GM18508 (cell line): ENCODE data around the gene ERC2.

ENCODE experiments used
- ATAC-seq: cut with Tn5 transposase; IDR thresholded peaks from one replicate; pipeline ENCODE4 v1.9.1; 2021; ENCODE audit warnings: moderate number of reproducible peaks; ENCODE audit not compliant: insufficient read depth, unreplicated experiment

Gene ERC2

GRCh38 chr3:55483196-55484095 is 984.8 kb downstream of the ERC2 start:
- ATAC-seq, result no peak

GRCh38 chr3:55482496-55483195 is 985.6 kb downstream of the ERC2 start:
- no peak for ATAC-seq

DNA sequence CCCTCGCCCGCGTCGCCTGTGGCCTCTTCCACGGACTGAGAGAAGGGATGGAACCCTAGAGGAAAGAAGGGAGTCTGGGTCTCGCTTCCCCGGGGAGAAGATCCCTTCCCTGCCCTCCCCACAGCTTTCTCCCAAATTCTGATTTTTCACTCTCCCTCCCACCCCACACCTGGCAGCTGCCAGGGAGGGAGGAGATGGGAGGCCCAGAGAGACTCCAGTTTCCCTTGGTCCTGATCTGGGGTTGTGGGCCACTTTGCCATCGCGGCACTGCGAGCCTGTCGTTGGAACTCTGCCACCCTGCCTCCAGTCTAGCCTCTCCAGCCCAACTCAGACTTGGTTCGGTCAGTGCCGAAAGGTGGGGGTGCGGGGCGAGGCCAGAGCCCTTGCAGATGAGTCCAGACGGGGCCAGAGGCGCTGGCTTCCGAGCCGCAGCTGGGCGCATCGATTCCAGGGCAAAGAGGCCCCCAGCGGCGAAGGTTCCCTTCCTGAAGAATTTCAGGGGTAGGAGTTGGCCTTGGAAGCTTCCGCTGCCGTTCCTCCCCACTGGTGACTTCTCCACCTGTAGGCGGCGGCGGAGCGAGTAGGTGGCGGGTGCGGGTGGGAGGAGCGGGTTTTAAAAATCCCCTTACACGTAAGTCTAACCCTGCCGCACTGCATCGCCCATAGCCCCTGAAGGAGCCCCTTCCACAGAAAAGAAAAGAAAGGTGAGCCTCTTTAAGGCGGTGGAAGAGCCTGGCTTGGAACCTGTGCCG is 986.3 kb downstream of the ERC2 start:
- no peak for ATAC-seq

DNA sequence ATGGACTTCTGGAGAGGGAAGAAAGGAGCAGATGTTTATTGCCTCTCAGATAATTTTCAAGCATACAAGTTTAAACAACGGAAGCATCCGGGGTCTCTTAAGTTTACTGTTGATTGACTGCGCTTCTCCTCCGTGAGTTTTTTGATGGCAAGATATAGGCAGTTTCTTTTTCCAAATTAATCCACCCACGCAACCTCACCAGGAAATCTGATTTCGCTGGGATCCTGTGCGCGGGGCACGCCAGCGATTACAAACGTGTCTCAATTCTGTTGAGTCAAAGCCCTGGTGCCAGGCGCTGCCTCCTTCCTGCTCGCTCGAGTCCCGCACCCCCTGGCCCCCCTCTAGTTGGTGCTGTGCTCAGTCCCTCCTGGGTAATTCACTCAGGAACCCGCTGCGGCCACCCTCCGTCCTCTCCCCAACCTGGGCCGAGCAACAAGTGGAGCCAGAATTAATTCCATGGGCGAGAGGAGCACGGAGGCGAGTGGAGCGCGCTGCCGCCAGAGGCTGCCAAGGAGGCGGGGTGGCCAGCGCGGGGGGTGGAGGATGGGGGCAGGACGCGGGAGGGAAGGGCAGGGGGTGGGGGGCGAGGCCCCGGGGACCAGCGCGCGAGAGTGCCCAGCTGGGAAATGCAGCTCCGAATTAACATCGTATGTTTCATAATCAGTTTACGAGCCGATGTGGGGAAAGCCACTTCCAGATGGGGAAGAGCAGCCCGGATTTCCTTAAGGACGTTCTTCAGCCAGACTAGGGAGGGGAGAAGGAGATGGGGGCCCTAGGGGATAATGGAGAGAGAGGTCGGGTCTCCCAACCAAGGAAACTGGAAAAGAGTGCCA is 987.1 kb downstream of the ERC2 start:
- no peak for ATAC-seq

DNA sequence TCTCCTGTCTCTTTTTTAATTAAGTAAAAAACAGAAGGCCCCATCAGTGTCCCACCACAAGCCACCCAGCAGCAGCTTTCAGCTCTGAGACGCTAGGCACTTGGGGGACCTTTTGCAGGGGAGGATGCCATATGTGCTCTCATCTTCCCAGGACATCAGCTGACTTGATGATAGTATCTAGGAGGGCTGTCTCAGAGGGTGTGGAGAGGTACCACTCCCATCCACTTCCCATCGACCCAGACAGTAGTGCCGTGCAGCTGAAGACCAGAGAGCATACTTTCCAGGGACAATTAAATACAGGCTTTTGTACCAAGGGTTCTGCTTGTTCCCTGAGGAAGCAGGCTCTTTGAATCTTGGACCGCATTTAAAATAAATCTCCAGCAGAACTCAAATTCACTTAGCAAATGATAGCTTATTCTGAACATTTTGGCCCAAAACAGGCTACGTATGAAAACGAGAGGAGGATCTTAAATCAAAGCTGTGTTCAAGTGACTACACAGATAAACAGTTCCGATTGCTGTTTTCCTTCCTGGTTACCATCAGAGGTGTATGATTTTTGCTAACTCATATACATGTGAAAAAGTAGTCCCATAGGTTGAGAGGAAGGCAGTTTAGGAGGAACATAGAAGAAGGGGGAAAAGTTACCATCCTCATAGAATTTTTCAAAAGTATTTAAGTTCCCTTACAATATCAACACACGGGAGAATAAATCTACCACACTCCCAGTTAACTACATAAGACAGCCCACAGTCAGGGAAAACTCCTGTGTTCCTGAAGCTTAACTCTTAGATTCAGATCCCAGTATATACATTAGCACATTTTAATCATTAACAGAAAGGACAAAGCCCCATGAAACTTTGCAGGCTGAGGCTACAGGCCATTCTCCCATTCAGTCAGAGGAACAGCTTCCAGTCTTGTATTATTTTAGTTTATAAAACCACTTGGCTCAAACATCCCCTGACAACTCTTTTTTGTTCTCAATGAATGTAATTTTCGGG is 990.7 kb downstream of the ERC2 start:
- no peak for ATAC-seq

DNA sequence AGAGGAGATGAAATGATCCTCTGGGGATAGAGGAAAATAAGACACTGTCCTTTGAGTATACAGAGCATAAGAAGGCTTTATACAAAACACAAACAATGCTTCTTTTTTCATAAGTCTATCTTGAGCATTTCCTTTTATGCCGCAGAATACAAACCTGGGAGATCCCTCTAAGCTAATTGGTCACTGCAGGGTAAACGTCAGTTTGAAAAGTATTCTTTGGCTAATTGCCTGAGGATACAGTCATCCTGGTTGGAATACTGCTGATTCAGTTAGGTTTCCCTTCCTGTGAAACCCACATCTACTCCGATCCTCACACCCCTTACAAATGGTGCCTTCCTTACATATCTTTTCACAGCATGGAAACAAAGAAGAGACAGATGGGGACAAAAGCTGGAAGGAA is 991.8 kb downstream of the ERC2 start:
- no peak for ATAC-seq

DNA sequence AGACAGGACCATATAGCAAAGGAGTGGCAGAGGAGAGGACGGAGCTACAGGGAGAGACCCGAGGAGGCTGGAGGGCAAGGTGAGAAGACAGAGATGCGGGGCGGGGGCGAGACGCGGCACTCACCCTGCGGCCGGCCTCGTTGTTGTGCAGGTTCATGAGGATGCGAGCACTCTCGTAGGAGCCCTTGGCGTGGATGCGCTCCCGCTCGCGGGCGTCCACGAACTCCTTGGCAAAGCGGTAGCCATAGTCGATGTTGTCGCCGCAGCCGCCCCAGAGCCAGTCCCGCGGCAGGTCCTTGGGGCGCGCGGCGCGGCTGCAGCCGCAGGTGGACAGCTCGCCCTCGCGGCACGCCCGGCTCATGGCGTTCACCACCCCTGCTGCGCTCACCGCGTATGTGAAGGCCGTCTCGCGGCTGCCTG is 994.0 kb downstream of the ERC2 start:
- ATAC-seq, result no peak

DNA sequence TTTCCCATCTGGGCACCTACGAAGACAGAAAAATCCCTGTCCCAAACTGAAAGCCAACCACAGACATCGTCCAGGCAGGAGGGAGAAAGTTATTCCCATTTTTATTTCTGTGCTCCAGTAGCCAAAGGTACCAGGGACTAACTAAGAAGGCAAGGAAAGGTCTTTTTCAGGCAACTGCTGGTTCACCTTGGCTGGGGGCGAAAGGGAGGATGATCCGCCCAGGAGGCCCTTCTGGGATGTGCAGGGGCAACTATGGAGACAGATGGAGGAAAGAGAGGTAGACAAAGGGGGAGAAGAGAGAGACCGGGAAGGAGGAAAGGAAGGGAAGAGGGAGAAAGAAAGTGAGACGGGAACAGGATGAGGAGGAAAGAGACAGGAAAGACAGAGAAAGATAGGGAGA is 994.5 kb downstream of the ERC2 start:
- ATAC-seq, result no peak

- no peak for ATAC-seq
Observed at GRCh38 chr3:55471522-55472280, 996.6 kb downstream of the ERC2 start.

DNA sequence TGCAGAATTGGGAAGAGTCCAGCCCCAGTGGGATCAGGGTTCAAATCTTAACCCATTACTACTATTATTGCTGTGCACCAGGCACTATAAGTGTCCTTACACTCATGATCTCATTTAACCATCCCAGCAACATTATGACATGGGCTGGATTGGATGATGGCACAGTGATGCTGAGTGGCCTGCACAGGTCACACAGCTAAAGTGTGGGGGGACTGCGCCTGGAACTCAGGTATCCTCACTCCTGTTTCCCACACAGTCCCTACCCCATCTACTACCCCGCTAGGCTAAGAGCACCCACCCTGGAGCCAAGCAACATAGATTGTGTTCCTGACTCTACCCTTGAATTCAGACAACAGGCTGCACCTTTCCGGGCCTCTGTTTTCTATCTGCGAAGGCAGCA is 997.2 kb downstream of the ERC2 start:
- ATAC-seq, result no peak

DNA sequence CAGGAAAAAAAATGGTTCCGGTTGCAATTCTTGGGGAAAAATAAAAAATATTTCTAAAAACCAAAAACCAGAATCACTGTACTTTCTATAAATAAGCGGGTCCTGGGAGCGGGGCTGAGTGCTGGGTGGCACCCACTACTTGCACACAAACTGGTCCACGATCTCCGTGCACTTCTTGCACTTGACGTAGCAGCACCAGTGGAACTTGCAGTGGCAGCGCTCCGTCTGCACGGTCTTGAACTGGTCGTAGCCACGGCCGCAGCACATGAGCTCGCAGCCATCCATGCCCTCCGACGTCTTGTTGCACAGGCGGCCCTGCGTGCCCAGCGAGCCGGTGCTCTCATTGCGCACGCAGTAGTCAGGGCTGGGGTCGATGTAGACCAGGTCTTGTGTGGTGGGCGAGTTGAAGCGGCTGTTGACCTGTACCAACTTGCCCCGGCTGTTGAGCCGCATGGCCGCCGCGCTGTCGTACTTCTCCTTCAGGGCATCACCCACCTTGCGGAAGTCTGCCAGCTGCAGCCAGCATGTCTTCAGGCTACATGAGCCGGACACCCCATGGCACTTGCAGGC is 998.2 kb downstream of the ERC2 start:
- no peak for ATAC-seq

- no peak for ATAC-seq
Observed at GRCh38 chr3:55468251-55468650, 1000.0 kb downstream of the ERC2 start.

DNA sequence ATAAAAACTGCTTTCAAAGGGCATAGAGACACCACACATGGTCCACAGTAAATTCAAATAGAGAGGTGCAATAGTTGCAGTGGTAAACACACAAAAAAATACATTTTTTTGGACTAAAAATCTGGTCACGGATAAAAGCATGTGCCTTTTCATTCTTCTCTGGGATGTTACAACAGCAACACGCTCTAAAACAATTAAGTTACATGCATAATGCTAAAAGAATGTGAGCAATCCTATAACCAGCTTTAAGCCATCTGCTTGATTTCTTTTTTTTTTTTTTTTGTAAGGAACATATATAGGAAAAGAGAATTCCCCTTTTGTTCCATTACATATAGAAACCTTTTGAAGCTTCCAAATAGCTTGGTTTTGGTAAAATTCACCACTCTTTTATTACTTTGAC is 1001.2 kb downstream of the ERC2 start:
- ATAC-seq, result no peak

GRCh38 chr3:55466526-55466925 is 1001.7 kb downstream of the ERC2 start:
- ATAC-seq, result no peak

- no peak for ATAC-seq
Observed at GRCh38 chr3:55461896-55462295, 1006.4 kb downstream of the ERC2 start.

GRCh38 chr3:55459838-55460237 is 1008.4 kb downstream of the ERC2 start:
- no peak for ATAC-seq
